Measurements from ENCODE around the gene HEG1.
A peak's percentile ranks its signal among the peaks of the same experiment; 100 is the strongest.

Gene HEG1

DNA sequence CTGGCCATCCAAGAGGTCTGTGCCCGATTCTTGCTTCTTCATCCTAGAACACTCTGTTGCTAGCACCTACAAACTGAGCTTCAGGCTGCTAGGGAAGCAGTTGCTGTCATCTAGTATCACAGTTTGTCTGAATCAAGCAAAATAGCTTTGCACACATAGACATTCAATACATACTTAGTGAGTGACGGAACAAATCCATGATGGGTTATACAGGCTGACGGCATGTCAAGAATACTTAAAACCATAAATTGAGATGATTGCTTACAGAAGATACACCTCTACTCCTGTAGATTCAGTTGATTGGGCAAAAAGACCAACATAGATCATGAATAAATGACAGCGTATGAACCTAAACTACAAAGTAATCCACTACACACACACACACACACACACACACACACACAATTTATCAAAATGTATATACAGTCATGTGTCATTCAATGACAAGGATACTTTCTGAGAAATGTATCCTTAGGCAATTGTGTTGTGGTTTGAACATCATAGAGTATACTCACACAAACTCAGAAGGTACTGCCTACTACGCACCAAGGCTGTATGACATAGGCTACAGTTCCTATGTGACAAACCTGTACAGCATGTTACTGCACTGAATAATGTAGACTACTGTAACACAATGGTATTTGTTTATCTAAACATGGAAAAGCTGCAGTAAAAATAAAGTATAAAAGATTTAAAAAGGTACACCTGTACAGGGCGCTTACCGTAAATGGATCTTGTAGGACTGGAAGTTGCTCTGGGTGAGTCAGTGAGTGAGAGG, 14.4 kb upstream of the HEG1 start:
- DNase-seq, result no peak

DNA sequence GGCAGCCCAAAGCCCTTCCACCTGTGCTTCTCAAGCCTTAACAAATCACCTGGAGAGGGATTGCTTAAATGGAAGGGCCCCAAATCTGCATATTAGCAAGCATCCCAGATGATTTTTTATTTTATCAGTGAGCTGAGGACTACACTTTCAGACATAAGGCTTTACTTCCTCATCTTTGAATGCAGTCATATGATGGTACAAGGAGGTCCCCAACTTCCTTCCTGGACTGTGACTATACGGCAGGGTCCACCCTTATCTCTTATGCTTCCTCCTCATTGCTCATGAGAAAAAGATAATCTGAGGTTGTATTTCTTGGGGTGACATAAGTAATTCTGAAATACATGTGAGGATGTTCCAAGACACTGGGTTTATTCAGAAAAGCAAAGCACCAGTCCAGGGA, 13.7 kb upstream of the HEG1 start:
- no peak for DNase-seq

DNA sequence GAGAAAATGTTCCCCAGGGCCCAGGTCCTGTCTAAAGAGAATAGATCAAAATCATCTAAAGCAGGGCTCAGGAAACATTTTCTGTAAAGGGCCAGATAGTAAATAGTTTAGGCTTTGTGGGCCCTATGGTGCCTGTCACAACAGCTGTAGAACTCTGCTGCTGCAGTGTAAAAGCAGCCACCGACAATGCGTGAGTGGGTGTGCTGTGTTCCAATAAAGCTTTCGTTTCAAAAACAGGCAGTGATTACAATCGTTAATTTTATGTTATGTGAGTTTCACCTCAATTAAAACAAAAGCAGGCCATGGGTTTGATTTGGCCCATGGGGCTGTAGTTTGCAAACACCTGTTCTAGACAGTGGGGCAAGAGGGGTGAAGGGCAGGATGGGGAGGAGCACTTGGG, 12.5 kb upstream of the HEG1 start:
- no peak for DNase-seq

DNA sequence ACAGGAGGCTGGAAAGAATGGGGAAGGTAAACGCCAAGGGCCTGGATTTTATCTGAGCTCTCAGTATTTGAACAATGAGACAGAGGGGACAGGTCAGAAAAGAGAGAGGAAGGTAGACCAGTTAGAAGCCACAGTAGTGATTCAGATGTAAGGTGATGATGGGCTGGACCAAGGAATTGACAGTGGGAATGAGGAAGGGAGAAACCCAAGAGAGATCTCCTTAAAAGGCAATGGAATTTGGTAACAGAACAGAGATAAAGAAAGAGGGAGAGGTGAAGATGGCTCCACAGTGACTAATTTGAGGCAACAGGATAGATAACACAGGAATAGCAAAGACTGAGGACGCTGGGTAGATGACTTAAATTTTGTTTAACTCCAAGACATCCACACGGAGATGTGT, 11.4 kb upstream of the HEG1 start:
- no peak for DNase-seq

DNA sequence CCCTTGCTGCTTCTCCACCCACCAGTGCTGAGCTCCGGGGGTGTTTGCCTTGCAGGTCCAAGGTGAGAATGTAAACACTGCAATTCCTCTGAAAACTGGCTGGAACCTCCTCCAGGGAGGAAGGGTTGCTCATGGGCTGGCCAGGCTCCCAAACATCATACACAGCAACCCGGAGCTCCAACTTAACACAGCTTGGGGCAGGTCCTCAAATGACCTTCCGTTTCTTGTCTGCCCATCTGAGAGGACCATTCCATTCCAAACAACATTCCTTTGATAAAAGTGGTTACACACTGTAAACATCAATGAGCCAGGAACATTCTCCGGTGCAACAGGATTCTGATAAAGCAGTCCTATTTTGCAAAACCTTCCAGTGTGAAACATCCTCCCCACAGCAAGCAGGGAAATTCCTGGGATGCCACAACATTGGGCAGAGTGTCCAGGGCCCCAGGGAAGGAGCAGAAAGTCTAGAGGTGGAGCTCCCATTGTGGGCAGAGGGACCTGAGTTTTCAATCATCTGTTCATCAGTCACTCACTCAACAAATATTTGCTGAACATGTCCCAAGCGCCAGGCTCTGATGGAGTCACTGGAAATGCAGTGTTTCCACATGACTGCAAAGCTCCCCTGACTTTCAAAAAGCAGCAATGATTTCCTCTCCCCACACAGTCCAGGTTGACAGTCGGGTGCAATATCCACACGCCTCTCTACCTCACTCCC, 7.3 kb upstream of the HEG1 start:
- no peak for DNase-seq

DNA sequence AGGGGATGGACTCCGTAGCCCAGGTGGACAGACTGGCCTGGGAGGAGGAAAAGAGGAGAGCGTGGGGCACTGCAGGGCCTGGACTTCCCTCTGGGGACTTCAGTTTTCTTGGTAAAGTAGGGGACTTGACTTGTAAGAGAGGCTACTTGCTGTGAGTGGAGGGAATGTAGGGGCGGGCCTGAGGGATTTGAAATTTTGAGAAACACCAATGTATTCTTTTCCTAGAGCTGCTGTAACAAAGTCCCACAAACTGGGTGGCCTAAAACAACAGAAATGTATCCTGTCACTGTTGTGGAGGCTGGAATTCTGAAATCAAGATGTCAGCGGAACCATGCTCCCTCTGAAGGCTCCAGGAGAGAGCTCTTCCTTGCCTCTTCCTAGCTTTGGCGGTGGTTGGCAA, 5.8 kb upstream of the HEG1 start:
- no peak for DNase-seq

DNA sequence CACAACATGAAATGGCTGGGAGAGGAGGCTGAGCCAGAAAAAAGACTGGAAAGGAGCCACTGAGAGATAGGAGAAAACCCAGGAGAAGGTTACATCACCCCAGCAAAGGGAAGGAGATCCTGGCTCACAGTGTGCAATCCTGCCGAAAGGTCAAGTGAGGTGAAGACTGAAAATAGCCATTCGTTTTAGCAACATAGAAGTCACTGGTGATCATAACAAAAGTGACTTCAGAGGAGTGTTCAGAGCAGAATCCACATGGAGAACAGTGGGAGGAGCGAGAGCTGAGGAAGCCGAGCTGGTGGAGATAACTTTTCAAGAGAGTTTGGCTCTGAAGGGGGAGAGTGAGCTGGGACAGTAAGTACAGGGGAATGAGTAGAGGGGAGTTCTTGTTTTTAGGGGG, 5.4 kb upstream of the HEG1 start:
- DNase-seq, result no peak

DNA sequence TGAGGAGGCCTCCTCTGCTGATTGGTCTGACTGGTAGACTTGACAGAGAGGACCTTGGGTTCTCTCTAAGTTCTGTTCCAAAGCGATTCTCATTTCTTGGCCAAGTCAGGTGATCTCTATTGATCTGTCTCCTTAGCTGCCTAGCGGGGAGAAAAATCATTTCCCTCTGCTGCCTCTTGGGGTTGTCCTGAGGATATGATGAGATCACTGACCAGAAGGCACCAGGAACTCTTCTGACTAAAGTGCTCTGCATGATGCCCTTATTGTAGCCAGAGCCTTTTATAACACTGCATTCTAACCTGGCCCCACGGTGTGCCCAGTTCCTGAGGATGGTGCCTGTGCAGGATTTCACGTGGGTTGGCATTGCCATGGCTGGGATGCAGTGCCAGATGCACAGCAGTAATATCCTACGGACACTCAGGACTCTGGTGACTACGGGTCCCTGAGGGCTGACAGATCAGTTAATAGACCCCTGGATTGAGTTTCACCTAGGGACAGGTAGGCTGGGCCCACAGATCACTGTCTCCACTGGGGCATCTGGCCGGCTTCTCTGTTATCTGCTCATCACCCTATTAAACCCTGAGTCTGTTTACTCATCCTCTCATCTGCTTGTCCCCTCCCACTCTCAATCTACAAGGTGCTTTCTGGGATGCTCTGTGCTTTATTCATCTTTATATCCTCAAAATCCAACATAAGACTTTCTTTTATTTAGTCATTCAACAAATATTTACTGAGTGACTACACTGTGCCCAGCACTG, 3.9 kb upstream of the HEG1 start:
- DNase-seq, result no peak

DNA sequence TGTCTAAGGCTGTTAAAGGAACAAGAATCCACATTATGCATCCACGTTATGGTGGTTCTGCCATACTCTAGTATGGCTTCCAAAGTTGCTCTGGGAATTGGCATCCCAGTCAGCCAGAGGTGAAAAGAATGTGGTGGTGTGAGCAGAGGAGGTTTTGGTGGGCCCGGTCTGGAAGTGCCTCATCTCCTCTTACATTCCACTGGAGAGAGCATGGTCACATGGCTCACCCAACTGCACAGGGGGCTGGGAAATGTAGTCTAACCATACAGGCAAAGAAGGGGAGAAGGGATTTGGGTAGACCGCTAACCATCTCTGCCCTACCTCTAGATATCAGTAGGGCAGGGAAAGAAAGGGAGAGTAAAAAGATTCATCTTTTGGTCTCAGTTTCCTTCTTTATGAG, 3.2 kb upstream of the HEG1 start:
- DNase-seq, result no peak

DNA sequence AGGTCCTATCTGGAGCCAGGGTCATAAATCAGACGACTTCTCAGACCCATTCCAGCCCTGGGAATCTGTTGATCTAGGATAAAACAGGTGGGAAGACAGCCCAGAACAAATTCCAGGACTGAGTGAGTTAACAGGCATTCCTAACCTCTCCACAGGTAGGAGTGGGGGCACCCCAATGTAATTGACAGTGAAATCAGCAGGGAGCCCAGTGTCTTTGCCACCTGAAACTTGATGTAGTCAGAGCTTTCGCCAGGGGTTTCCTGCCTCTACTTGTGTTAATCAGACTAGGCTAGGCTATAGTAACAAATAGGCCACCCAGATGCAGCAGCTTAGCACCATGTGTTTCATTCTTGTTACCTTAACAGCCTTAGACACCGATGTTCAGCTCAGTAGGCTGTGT, 2.7 kb upstream of the HEG1 start:
- no peak for DNase-seq

DNA sequence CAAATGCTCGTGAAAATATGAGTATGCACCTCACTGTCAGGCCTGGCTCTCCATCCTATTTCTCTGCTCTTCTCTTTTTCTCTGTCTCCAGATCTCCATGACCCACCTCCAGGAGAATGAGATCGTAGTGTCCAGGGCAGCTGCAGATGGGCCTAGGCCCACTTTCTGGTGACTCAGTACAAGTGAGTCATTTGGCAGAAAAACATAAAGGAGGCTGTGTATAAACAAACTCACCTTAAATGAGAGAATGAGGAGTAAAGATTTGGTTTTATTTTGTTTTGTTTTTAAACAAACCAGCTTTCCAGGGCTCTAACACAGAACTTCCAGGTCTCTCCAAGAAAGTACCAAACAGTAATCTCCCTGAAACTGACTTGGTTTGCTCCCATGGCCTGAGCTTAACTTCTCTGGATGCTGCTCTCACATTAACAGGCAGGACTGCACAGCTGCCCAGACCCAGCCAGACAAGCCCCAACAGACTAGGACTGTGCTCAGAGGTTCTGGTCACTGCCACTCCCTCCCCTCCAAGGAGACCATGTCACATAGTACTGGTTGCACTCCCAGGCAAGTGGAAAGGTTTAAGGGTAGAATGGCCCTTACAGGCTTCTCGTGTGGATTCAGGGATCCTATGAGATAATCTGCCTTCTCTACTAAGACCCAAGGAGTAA, 1.5 kb upstream of the HEG1 start:
- no peak for DNase-seq

DNA sequence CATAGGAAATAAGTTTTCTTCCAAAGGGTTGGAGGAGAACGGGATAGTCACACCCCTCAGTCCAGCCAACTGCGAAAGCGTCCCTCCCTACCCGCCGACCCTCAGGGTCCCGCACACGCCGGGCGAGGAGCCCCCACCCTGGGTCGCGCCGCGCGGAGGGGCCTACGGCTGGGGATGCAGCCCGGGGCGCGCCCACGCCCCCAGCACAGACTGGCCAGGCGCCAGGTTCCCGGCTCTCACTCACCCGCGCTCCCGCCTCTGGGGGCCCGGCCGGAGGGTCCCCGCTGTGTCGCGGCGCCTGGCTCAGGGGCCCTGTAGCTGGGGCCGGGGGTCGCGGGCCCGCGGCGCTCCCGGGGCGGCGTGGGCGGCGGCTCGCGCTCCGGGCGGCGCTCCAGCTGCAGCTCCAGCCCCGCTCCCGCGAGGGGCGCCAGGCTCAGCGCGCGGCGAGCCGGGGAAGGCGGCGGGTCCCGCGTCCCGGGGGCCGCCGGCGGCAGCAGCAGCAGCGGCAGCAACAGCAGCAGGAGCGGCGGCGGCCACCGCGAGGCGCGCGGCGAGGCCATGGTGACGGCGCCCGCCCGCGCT, 375 bp downstream of the HEG1 start:
- DNase-seq, result no peak

DNA sequence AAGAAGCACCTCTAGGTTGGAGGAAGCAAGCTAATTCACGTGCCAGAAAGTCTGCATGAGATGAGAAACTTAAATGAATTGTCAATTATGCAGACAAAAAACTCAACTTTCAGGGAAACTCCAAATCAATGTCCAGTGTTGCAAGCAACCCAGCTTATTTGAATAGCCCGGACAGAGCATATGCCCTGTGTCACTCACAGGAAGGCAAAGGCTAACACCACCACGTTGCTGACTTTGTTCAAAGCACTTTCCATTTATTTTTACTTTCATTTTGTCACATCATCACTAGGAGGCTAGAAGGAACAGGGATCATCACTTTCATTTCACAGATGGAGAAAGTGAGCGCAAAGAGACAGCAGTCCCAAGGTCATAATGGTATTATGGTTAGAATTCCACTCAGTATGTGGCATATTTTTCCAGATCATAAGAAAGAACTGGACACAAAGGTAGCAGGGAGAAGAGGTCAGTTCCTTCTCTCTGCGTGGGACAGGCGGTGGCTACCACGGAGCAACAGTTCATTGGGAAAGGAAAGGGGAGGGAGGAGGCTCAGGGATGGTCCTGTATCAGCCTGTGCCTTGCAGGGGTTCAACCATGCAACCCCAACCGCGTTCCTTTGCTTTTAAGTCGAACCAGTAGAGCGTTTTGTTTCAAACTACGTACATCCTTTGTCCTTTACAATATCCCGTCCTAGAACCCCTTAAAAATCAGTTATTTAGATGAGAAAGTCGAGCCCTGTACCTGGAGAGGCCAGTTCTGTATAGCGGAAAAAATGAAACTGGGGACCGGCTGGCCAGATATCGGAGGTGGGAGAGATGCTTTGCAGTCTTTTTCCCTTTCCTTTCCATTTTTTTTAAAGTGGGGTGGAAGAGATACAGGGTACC, 1.1 kb downstream of the HEG1 start:
- DNase-seq, result peak; percentile 32

DNA sequence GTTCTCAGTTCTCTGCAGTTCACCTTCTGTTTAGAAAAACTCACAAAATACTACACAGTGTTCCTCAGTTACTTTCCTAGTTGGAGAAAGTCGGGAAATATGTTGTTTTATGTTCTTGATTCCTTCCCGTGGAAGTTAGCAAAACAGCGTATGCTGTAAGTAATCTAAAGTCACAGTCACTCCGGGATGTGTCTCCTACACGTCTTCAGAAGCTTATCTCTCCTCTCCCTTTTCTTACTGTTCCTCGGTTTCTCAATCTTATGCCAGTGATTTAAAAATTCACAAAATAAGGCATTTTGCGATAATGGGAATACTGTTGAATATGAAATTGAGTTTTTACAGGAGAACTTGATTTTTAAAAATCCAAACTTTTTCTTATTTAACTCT, 1.7 kb downstream of the HEG1 start:
- no peak for DNase-seq

DNA sequence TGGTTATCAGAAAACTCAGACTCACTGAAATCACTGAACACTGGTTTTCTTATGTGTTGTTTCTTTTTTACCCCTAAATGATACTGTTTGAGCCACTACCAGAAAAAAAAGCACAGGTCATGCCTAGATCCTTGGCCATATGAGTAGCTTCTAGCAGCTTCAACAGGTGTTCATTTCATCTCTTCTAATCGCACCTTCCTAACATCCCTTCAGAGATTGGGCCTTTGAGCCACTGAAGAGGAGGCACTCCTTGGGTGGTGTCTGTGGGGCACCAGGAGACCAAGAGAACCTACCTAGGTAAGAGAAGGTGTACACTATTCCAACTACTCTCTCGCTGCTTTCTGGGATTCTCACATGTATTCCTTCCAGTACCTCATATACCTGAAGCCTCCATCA, 2.5 kb downstream of the HEG1 start:
- no peak for DNase-seq

DNA sequence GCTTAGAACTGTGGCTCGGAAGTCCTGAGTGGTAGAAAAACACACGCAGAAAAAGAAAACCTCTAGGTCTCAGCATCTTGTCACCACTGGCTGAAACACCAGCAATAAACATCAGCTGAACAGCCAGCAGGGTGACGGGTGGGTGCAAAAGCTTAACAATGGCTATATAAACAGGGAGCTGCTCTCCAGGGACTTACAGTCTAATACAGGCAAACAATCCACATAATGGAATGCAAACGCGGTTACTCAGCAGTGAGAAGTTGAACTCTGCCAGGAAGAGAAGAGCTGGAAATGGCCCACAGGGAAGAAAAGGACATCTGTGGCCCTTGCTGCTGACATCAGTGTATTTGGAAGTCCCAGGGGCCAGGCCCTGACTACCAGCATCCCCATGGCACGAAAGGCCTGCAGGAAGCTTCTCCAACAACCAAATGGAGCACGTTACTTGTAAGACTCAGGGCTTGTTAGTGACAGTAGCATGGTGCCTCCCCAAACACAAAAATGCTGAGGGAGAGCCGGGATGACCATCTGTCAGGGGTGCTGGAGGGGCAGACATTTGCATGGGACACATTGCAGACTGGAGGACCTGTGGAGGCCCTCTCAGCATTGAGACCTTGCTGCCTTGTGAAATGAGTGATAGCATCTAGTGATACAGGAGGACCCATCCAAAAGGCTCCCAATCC, 3.0 kb downstream of the HEG1 start:
- DNase-seq, result no peak

DNA sequence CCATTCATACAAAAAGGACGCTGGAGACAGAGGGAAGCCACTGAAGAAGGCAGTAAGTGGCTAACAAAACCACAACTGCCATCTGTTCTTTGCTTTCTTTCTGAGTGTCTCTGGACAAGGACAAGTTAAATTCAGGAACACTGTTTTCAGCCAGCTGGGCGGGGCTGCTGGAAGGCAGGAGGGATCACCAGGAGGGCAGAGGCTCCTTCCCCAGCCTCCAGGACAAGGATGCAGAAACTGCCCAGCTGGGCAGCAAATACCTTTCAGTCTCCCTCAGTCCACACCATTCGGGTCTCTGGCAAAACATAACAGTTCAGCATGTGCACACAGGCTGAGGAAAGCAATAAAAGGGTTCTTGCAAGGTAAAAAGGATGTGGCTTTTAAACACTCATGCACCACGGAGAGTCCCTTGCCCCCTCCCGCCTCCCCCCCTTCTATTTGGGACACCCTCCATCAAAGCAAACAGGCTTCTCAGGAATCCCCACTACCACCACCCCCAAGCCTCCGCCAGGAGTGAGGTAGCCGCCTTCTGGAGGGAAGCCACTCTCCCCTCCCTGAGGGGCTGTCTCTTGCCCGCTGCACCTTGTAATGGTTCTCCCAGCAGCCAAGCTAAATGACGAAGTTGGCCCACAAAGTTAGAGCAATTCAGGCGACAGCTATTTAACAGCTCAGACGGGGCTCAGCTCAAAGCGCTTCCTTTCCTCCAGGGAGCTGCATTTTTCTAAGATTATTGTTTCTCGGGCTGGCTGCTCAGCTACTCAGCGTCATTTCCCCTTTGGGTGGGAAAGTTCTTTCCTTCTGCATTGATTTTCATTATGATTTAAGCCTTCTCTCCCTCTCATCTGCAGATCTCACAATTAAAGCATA, 3.8 kb downstream of the HEG1 start:
- DNase-seq, result no peak

DNA sequence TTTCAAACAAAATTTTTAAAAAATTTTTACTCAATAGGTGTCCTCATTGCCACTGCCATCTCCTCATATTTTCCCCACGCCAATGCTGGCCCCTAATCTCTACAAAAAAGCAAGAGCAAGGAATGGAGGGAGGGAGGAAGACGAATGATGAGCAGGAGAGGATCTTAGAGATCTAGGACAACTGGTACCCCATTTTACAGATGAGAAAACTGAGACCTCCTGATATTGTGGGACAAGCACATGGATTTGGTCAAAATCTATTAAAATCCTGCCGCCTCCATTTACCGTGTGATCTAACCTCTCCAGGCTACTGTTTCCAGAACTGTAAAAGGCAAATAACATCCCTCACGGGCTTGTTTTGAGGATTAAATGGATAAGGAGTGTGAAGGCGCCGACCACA, 4.6 kb downstream of the HEG1 start:
- no peak for DNase-seq

DNA sequence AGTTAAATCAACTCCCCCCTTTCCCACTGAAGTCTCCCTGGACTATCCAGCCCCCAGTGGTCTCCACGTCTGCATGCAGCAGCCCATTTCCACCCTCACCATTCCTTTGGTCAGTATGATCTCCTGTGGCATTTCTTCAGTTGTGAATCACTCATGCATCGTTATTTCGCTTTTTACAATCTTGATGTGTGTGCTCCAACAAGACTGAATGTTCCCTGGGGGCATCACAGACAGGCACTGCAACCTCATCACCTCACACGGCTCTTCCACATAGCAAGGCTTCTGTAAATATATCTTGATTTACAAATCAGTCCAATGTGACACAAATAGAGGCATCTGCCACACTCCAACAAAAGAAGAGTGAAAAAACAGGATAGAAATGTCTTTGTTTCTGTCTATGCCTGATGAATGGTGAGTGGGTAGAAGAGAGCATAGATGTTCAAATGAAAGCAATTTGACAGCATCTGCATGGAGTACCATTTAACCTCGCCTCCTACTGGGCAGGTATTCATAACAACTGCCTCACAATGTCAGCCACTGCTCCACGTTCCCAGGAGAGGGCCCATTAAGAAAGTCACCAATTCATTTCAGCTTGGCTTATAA, 5.2 kb downstream of the HEG1 start:
- no peak for DNase-seq

DNA sequence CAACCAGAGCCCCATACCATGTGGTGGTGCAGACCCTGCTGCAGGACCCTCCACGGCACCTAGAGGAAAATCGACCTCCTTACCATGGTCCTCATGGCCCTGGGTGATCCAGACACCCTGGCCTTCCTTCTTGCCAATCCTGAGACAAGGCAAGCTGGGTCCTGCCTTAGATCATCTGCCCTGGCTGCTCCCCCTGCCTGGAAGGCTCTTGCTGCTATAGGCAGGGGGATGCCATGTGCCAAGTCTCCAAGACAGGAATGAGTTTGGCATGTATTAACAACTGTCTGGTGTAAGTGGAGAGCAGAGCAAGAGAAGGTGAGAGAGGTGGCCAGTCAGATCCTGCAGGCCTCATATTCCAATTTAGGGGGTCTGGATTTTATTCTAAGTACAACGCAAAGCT, 7.5 kb downstream of the HEG1 start:
- no peak for DNase-seq

Measured in NCI-H1694 treated with DMSO at 0.1 percent for 48 hours (cell line).